DMS153 treated with DMSO at 0.1 percent for 48 hours (cell line): ENCODE data around the gene RBM4.
"Not testable (repeated sequence)": the region's sequence is repeated elsewhere in the genome, so short reads cannot be mapped to it uniquely, and the experiment has no call there.

Experiments used
- DNase-seq: peaks from one replicate; lab custom pipeline; 2025; ENCODE audit not compliant: unreplicated experiment; lab: John Stamatoyannopoulos, UW

RBM4 gene

DNA sequence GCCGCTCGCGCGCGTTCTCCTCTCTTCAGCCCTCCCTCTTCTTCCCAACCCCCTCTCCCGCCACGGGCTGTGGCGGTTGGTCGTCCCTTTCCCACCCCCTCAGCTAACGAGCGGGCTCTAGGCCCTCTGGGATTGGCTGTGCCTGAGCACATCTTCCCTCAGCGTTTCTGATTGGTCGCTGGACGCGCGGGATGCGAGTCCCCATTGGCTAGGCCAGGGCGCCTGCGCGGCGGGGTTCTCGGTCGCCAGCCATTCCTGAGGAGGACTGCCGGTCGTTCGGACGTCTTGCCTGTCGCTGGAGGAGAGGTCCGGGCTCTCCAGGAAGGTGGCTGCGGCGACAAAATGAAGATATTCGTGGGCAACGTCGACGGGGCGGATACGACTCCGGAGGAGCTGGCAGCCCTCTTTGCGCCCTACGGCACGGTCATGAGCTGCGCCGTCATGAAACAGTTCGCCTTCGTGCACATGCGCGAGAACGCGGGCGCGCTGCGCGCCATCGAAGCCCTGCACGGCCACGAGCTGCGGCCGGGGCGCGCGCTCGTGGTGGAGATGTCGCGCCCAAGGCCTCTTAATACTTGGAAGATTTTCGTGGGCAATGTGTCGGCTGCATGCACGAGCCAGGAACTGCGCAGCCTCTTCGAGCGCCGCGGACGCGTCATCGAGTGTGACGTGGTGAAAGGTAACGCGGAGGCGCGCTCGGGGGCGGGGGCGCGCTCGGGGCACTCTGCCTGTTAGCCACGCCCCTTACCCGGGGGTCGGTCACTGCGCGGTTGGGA is 21.9 kb upstream of the RBM4 start, which contains the start of gene RBM14:
Gene RBM14 (plus strand): TSS at position 252 of the 776 bp plus-strand sequence. CDS start 91 bp downstream, at position 343.
- peak; percentile 97 for DNase-seq

DNA sequence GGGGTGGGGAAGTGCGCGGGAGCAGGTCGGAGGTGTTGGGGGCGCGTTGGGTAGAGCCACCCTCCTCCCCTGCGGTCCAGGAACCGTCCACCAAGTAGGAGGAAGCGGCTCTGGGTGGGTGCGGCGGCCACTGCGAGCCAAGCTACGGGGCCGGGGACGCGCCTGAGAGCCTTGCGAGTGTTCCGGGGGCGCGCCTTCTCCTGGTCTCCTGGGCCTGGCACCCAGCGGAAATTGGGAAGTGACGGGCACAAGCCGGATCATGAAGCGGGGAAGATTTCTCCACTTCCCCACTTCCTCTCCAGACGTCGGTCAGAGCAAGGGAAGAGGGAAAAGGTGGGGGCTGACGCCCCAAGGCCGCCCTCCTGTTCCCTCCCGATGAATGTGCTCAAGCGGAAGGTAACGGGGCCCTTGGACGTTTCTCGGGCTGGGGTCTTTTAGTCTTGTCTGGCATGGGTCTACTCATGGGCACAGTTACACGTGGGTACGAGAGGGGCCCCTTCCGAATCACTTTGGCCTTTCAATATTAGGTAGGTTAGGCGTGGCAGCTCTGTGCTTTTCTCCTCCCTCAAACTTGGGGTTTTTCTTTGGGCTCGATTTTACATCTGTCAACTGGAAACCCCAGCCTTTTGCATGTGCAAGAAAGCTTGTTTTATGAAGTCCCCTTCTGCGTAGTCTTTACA is 21.2 kb upstream of the RBM4 start:
- DNase-seq = no peak

DNA sequence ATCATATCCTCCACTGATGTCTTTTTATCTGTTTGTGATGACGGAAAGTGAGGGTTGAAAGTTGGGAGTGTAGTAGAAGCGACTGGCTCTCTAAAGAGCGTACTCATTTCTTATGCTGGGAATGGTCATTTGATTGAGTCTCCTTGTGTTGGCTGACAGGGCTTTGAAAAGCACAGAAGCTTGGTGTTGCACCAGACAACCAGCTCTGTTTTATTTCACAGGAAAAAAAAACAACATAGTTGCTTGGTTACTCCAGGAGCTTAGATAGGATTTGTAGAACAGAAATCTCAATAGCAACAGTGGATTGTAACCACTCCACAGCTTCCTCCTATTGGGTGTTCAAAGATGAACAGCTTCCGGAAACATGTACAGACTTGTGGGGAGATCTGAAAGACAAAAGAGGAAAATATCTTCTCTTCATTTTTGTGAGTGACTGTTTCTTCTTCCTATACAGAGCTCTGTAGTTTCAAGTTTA is 19.4 kb upstream of the RBM4 start:
- DNase-seq = no peak

DNA sequence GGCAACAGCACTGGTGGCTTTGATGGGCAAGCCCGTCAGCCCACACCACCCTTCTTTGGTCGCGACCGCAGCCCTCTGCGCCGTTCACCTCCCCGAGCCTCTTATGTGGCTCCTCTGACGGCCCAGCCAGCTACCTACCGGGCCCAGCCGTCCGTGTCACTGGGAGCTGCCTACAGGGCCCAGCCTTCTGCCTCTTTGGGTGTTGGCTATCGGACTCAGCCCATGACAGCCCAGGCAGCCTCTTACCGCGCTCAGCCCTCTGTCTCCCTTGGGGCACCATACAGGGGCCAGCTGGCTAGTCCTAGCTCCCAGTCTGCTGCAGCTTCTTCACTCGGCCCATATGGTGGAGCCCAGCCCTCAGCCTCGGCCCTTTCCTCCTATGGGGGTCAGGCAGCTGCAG is 14.1 kb upstream of the RBM4 start:
- DNase-seq = no peak

DNA sequence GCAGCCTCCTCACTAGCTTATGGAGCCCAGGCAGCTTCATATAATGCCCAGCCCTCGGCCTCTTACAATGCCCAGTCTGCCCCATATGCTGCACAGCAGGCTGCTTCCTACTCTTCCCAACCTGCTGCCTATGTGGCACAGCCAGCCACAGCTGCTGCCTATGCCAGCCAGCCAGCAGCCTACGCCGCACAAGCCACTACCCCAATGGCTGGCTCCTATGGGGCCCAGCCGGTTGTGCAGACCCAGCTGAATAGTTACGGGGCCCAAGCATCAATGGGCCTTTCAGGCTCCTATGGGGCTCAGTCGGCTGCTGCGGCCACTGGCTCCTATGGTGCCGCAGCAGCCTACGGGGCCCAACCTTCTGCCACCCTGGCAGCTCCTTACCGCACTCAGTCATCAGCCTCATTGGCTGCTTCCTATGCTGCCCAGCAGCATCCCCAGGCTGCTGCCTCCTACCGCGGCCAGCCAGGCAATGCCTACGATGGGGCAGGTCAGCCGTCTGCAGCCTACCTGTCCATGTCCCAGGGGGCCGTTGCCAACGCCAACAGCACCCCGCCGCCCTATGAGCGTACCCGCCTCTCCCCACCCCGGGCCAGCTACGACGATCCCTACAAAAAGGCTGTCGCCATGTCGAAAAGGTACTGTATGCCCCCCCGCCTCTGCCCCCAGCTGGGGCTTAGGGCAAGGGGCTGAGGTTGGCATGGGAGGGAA is 13.3 kb upstream of the RBM4 start:
- DNase-seq = no peak

DNA sequence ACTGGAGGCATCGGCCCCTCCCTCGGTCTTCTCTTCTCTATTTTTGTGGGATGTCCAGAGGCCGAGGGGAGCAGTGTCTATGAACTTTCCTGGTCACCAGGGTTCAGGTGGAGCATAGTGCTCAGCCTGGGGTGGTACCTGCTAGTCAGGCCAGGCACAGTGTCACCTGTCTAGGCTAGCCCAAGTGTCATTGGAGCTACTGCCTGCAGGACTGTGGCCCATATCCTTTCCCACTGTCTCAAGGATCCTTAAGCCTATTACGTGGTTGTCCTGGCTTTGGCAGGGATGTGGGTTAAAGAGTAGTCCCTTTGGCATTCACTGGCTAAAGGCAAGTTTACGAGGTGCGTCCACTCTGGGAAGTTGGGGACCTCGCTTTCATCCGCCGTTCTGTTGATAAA is 12.8 kb upstream of the RBM4 start:
- no peak for DNase-seq

DNA sequence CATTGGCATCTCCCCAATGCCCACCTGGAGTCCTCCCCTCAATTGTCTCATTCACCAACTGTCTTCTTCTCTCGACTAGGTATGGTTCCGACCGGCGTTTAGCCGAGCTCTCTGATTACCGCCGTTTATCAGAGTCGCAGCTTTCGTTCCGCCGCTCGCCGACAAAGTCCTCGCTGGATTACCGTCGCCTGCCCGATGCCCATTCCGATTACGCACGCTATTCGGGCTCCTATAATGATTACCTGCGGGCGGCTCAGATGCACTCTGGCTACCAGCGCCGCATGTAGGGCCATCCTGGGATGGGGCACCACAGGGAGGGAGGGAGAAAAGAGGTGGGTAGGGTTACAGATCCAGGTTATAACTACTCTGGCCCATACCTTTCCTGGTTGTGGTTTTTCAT is 12.1 kb upstream of the RBM4 start:
- no peak for DNase-seq

DNA sequence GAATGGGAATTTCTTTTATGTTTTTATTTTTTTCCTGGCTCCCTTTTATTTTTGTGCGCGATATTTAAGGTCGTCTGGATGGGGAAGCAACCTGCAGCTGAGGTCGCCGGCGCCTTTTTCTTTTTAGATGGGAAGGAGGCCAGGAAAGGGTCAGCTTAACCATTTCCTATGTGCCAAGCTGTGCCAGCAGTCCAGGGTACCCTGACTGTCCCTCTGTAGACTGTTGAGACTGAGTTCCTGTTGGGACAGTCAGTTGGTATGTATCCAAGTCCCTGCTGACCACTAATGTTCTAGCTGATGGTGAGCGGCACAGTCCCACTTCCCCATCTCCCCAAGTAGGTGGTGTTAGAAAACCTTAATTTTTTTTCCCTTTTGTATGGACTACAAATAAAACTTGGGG is 11.6 kb upstream of the RBM4 start:
- no peak for DNase-seq

DNA sequence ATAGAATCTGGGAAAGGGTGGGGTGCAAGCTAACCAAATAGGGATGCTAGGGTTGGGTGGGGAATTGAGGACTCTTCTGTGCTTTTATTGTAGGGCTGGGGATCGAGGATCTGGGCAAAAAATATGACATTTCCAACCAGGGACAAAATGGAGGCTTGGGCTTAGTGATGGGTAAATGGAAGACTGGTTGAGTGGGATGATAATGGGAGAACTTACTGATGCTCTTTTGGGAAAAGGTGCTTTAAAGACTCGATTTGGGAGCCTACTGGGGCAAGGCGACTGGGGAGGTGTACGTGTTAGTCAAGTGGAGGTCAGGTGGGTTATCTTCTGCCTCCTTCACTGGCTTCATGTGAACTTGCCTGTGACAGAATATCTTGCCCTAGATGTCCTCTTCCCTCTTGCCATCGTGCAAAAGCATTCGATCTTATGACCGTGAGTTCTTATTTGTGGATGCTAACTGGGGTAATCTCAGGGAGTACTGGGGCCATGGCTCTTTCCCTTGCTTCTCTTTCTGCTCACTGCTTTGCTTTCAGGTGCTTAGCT is 10.4 kb upstream of the RBM4 start:
- no peak for DNase-seq

DNA sequence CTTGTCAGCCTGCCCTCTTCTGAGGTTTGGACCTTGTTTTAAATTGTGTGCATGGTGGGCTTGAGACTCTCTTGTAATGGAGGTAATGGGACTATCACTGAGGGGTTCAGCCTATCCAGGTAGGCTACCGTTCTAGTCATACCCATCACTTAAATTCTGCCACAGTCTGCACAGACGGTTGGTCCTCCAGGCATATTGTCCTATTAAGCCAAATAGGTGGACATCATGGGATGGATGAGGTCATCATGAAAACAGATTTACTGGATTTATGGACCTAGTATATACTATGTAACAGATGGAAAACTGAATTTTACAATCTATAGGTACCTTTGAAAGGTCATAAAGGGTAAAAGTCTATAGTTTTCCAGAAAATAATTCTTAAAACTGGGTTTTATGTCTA is 9.1 kb upstream of the RBM4 start:
- no peak for DNase-seq

DNA sequence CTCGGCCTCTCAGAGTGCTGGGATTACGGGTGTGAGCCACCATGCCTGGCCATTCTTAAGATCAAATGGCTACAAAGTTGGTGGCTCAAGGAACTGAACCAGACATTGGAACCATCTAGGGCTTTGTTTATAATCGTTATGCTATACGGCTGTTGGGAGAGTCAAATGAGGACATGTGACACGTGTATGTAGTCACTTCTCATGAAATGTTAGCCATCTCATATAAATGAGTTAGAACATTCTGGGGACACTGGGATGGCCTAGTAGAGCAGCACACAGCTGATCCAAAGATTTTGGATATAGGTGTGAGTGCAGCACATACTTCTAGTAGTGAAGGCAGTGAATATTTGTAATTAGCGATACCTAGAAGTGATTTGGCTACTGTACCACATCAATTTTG is 6.6 kb upstream of the RBM4 start:
- no peak for DNase-seq

DNA sequence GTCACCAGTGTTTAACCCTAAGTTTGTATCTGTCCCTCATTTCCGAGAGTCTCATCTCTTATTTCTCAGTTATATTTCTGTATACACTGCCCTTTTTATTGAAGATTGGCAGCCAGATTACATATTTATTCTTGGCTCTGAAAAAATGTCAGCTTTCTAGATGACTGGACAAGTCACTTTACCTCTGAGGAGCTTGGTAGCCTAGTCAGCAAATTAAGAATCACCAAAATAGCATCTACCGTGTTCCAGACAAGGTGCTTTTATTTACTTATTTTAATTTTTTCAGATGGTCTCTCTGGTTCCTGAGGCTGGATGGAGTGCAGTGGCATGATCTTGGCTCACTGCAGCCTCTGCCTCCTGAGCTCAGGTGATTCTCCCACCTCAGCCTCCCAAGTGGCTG is 5.6 kb upstream of the RBM4 start:
- no peak for DNase-seq

DNA sequence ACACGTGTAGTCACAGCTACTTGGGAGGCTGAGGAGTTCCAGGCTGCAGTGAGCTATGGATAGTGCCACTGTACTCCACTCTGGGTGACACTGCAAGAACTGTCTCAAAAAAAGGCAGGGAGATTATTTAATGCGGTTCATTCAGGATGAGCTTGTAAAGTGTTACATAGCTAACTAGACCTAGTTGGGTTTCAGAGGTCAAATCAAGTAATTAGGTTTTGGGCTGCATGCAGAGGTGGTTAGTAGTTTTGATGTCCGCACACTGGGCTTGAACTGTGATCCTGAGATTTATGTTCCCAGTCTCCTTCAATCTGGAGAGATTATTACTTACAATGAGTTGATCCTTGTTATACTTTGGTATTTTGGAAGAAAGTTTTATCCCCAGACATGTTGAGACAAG is 2.1 kb upstream of the RBM4 start:
- DNase-seq = no peak

DNA sequence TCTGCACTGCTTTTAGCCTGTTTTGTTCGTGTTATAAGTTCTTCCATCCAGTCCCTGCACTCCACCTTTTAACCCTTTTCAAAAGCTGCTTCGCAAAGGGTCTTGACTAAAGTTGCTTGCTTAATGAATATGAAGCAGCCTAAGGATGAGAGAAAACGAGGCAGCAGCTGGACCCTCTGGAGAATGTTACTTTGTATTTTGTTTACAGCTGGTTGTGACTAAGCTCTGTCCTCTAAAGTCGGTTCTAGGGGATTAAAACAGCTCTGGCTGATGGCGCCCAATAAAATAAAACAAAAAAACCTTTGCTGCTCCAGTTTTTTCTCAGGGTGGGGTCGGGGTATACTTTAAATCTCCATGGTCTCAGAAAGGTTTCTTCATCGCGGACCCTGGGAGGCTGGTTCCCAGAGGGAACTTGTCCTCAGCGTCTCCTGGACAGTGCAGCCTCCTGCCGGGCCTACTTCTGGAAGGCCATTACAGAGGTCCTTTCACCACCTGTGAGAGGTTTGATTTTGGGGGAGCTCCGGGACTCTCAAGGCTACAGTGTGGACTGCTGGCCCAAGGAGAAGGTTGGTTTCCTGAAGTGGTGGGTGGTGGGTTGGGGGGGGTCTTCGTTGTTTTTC is 836 bp upstream of the RBM4 start:
- no peak for DNase-seq

DNA sequence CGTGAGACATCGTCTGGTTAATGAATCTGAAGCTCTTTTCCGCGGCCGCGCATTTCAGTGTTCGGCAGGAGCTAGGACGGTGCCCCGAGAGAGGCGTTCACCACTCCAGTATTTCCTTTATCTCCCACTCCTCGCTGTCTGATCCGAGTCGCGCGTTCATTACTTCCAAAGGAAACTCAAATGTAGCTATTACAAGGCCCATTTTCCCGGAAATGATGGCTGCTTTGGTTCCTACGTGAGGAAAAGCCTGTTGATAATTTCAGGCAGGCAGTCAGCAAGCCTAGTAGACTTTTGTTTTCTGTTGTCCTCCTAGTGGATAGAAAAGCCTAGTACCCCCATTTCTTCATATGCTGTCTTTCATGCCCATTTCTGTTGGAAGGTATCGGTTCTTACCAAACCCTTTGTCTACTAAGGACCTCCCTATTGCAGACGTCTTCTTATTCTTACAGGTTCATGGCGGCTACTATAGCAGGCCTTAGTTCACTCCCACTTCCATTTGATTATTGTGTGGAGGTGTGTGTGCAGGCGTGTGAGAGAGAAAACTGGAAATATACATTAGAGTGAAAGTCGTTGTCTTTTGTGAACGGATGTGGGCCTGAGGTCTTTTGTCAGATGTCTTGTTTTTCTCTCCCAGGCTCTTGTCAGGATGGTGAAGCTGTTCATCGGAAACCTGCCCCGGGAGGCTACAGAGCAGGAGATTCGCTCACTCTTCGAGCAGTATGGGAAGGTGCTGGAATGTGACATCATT is 737 bp downstream of the RBM4 start:
- DNase-seq = no peak

DNA sequence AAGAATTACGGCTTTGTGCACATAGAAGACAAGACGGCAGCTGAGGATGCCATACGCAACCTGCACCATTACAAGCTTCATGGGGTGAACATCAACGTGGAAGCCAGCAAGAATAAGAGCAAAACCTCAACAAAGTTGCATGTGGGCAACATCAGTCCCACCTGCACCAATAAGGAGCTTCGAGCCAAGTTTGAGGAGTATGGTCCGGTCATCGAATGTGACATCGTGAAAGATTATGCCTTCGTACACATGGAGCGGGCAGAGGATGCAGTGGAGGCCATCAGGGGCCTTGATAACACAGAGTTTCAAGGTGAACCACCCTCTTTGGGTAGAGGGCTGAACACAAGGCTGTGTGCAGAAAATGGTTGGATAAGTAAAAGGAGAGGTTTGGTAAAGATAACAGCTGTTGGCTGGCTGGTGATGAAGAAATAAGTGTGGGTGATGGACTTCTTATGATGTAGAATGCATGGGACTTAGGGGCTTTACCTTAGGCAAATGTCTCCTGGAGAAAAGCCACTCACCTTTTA is 1.4 kb downstream of the RBM4 start:
- not testable (repeated sequence) for DNase-seq

DNA sequence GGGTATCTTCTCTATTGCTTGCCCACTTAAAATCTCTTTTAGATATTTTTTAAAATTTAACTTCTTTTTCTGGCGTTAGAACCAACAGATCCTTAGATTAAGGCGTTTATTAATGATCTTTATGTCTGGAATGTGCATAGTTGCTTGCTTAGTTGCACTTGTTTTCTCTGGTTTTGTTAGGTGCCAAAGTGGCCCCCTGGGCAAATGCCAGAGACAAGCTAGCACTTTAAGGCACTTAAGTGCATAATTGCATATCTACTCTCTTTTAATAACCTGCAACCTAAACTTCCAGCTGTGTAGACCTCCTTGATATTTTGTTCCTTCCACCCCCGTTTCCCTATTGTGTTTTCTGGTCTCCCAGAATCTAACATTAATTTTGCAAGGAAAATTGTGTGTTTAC is 3.3 kb downstream of the RBM4 start:
- no peak for DNase-seq

DNA sequence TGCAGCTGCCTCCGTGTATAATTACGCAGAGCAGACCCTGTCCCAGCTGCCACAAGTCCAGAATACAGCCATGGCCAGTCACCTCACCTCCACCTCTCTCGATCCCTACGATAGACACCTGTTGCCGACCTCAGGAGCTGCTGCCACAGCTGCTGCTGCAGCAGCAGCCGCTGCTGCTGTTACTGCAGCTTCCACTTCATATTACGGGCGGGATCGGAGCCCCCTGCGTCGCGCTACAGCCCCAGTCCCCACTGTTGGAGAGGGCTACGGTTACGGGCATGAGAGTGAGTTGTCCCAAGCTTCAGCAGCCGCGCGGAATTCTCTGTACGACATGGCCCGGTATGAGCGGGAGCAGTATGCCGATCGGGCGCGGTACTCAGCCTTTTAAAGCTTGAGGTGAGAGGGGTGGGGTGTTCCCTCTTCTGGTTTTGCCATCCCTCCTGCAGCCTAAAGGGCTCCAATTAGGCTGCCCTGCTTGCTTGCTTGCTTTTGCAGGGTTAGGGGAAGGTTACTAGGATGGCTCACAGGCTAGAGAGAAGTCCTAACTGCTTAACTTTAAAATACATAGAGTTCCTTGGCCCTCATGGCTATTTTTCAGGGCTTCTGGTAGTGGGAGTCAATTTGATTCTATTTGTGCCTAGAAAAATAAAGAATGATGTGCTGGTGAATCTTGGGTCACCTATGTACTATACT is 5.4 kb downstream of the RBM4 start:
- no peak for DNase-seq

DNA sequence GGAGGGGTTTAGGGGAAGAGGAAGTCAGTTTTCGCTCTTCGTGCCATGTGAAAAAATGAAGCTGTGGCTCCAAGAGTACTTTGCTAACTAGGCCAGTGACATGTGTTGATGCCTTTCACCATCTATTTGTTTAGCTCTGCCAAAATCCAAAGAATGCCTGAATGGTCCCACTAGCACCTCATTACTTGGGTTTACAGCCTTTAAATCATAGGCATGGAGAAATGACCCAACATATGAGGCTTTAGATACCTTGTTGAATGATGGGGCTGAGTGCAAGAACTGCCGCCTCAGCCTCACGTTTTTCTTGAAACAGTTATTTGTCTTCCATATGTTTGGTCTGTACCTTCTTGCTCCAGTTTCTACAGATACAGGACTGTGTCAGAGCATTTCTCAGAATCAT is 8.3 kb downstream of the RBM4 start:
- no peak for DNase-seq

DNA sequence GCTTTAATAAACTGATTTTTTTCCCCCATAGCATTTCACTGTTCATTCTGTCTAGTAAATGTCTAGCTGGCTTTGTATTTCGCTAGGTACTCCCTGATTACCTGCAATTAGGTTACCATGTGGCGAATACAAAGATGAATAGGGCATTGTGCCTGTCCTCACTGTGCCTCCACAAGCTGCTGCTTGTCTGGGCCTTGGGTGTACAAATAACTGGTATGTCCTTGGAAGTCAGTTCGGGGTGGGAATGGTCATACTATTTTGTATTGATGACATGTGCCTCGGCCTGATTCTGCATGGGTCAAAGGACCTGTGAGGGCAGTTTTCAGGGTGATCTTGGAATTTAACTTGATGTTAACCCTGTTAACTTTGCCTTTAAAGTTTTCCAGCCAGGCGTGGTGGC is 11.4 kb downstream of the RBM4 start:
- no peak for DNase-seq
